GM19467 (cell line): ENCODE results near the gene LCE1C.

Source experiments
- ATAC-seq: cut with Tn5 transposase; IDR thresholded peaks from one replicate; pipeline ENCODE4 v1.9.1; 2021; ENCODE audit warnings: mild to moderate bottlenecking, moderate library complexity; ENCODE audit not compliant: unreplicated experiment

LCE1C gene

GRCh38 chr1:152760551-152761190 is 45.8 kb downstream of the LCE1C start:
- ATAC-seq, result no peak

- no peak for ATAC-seq
Observed at GRCh38 chr1:152759453-152760173, 46.8 kb downstream of the LCE1C start.

GRCh38 chr1:152758636-152759035 is 47.8 kb downstream of the LCE1C start:
- no peak for ATAC-seq

GRCh38 chr1:152757747-152758146 is 48.7 kb downstream of the LCE1C start, which contains the start of gene KPRP:
TSS of gene KPRP (plus strand) at chr1:152758025. CDS start at chr1:152759589, 1,564 bp downstream.
- no peak for ATAC-seq

- ATAC-seq, result no peak
Observed at GRCh38 chr1:152756872-152757271, 49.6 kb downstream of the LCE1C start.
